PC-3 (cell line): ENCODE results near the gene INO80B.

Experiments used
- CTCF ChIP-seq: fragments of 300-600 bp; sonication (generic); conservative IDR thresholded peaks from 2 replicates; pipeline ENCODE4 v1.5.1; 2017; ENCODE audit warnings: antibody characterized with exemption, low read depth, mild to moderate bottlenecking, low read length
- EZH2 ChIP-seq: fragments of 300-600 bp; sonication (generic); IDR thresholded peaks from one replicate; pipeline ENCODE4 v1.6.1; 2017; ENCODE audit warnings: antibody characterized with exemption, mild to moderate bottlenecking, low read length; ENCODE audit not compliant: unreplicated experiment
- EZH2phosphoT487 ChIP-seq: fragments of 300-600 bp; sonication (generic); IDR thresholded peaks from 2 replicates; pipeline ENCODE4 v1.6.1; 2018; ENCODE audit warnings: mild to moderate bottlenecking, antibody characterized with exemption, low read length, borderline replicate concordance

DNA sequence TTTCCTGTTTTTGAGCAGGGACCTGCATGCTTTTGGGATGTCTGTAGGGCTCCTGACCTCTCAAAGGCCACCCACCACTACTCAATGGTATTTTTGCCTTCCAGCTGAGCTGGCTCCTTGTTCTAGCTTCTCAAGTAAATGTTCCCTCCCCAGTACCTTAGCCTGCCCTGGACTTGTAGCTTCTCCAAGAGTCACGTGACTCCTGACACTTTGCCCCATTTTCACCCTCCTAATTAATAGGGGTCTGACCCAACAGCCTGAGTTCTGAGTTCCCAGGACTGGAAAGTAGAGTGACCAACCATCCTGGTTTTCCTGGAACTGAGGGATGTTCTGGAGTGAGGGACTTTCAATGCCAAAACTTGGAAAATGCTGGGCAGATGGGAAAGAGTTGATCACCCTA, 40.6 kb downstream of the INO80B start:
- TF ChIP-seq CTCF, result no peak
- no peak for TF ChIP-seq EZH2phosphoT487
- TF ChIP-seq EZH2, result no peak
